ENCODE data around the gene PNRC1. TPM values are rescaled to one million over a fixed set of nuclear protein-coding genes. Genes with fewer than 3 reads are reported as not detected.

The PNRC1 gene
- total and polyA plus RNA-seq, 2 donors (not counting 1 experiment from before 2014, with no cell fraction given) = 158 to 486 TPM

- H3K4me1 Mint-ChIP-seq = peaks cover 6% of the 10 kb centered on the region
- no peak for ATAC-seq (ENCODE audit: low read depth)
- H3K9me3 ChIP-seq (ENCODE audit: control extremely low read depth in 1 of 3, control insufficient read depth in 2 of 3, insufficient read depth in 1 of 3, low read length in 2 of 3) = peaks cover 1 to 10% (median 4%) of the 10 kb centered on the region in 3 donors
- ChIA-PET POLR2A (interaction anchor here (0.7 kb wide), 1 partner anchor 24 kb away, joined by 14 read pairs; no protein-coding TSS in a partner anchor), CTCF (no interaction called here)
- no CpG with 5 or more reads among the region's 3 CpGs for WGBS (ENCODE audit: insufficient coverage)
- no peak for TF ChIP-seq EZH2 (IDR thresholded peaks at IDR 0.05; ENCODE audit: borderline replicate concordance, insufficient read depth, low read depth, low read length, poor library complexity, severe bottlenecking)
- TF ChIP-seq, protein P1, sequence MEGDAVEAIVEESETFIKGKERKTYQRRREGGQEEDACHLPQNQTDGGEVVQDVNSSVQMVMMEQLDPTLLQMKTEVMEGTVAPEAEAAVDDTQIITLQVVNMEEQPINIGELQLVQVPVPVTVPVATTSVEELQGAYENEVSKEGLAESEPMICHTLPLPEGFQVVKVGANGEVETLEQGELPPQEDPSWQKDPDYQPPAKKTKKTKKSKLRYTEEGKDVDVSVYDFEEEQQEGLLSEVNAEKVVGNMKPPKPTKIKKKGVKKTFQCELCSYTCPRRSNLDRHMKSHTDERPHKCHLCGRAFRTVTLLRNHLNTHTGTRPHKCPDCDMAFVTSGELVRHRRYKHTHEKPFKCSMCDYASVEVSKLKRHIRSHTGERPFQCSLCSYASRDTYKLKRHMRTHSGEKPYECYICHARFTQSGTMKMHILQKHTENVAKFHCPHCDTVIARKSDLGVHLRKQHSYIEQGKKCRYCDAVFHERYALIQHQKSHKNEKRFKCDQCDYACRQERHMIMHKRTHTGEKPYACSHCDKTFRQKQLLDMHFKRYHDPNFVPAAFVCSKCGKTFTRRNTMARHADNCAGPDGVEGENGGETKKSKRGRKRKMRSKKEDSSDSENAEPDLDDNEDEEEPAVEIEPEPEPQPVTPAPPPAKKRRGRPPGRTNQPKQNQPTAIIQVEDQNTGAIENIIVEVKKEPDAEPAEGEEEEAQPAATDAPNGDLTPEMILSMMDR (IDR thresholded peaks at IDR 0.05) = no peak
- H3K4me2 ChIP-seq (replicated peaks; ENCODE audit: low read depth, low read length, poor library complexity, severe bottlenecking) = no peak overlapping the region
- DNase-seq = no peak
- H3K4me1 ChIP-seq (ENCODE audit: control insufficient read depth in 2 of 2, insufficient read depth in 2 of 2, low read length in 2 of 2) = peaks cover 7 to 8% of the 10 kb centered on the region in 2 donors
- no peak overlapping the region for H2AFZ ChIP-seq (ENCODE audit: insufficient read depth, low read depth, low read length, poor library complexity, severe bottlenecking)
- H3K27ac Mint-ChIP-seq = no peak overlapping the region
- no peaks in the 10 kb centered on the region for H3K27me3 Mint-ChIP-seq
- no peak overlapping the region for H3K4me3 ChIP-seq (ENCODE audit: control extremely low read depth in 1 of 5, extremely low read depth in 1 of 5, insufficient read depth in 1 of 5, low read depth in 2 of 5, low read length in 4 of 5)
- H3K9ac ChIP-seq (ENCODE audit: low read length) = no peak overlapping the region
- no peaks in the 10 kb centered on the region for H4K20me1 ChIP-seq (ENCODE audit: control insufficient read depth, insufficient read depth, low read length, poor library complexity, severe bottlenecking)
- H3K79me2 ChIP-seq (ENCODE audit: control insufficient read depth, insufficient read depth, low read length) = no peaks in the 10 kb centered on the region
- intact Hi-C loops (cut with micrococcal nuclease) = no loop called here
- no peak overlapping the region for H3K27ac ChIP-seq (ENCODE audit: low read length in 2 of 2)
- peaks cover 7% of the 10 kb centered on the region for H3K9me3 Mint-ChIP-seq (ENCODE audit: insufficient read depth)
- no peaks in the 10 kb centered on the region for H3K27me3 ChIP-seq (replicated peaks in 1 of 4; ENCODE audit: control extremely low read depth in 1 of 4, control insufficient read depth in 3 of 4, insufficient read depth in 4 of 4, low read length in 3 of 4)
- no peak overlapping the region for H3K4me3 Mint-ChIP-seq
- no peaks in the 10 kb centered on the region for H3K36me3 ChIP-seq (replicated peaks in 1 of 2; ENCODE audit: control extremely low read depth in 1 of 2, control insufficient read depth in 1 of 2, extremely low read depth in 1 of 2, insufficient read depth in 2 of 2, low read length in 1 of 2)
Observed at GRCh38 chr6:89042664-89043063, 37.9 kb upstream of the PNRC1 start.

- Histone ChIP-seq H3K4me1 (ENCODE audit: control insufficient read depth in 2 of 2, insufficient read depth in 2 of 2, low read length in 2 of 2) (peaks cover 7 to 8% of the 10 kb centered on the region in 2 donors), H3K27ac (ENCODE audit: low read length in 2 of 2) (no peak overlapping the region), H3K9ac (ENCODE audit: low read length) (no peak overlapping the region), H3K9me3 (ENCODE audit: control extremely low read depth in 1 of 3, control insufficient read depth in 2 of 3, insufficient read depth in 1 of 3, low read length in 2 of 3) (no peaks in the 10 kb centered on the region), H3K79me2 (ENCODE audit: control insufficient read depth, insufficient read depth, low read length) (no peaks in the 10 kb centered on the region), H3K36me3 (replicated peaks in 1 of 2; ENCODE audit: control extremely low read depth in 1 of 2, control insufficient read depth in 1 of 2, extremely low read depth in 1 of 2, insufficient read depth in 2 of 2, low read length in 1 of 2) (no peaks in the 10 kb centered on the region), H3K4me3 (ENCODE audit: control extremely low read depth in 1 of 5, extremely low read depth in 1 of 5, insufficient read depth in 1 of 5, low read depth in 2 of 5, low read length in 4 of 5) (no peak overlapping the region), H2AFZ (ENCODE audit: insufficient read depth, low read depth, low read length, poor library complexity, severe bottlenecking) (peak overlapping the region; percentile 30), H3K27me3 (replicated peaks in 1 of 4; ENCODE audit: control extremely low read depth in 1 of 4, control insufficient read depth in 3 of 4, insufficient read depth in 4 of 4, low read length in 3 of 4) (no peaks in the 10 kb centered on the region), H4K20me1 (ENCODE audit: control insufficient read depth, insufficient read depth, low read length, poor library complexity, severe bottlenecking) (no peaks in the 10 kb centered on the region), H3K4me2 (replicated peaks; ENCODE audit: low read depth, low read length, poor library complexity, severe bottlenecking) (peak overlapping the region; percentile 8)
- no peak overlapping the region for H3K27ac Mint-ChIP-seq
- ATAC-seq (ENCODE audit: low read depth) (no peak), DNase-seq (no peak)
- no peaks in the 10 kb centered on the region for H3K9me3 Mint-ChIP-seq (ENCODE audit: insufficient read depth)
- peaks cover 6% of the 10 kb centered on the region for H3K4me1 Mint-ChIP-seq
- H3K27me3 Mint-ChIP-seq = peaks cover 3% of the 10 kb centered on the region
- 60% methylated on average over 1 of the region's 8 CpGs for WGBS (ENCODE audit: insufficient coverage)
- no peak overlapping the region for H3K4me3 Mint-ChIP-seq
- POLR2A ChIA-PET = interaction anchor here (0.5 kb wide), 1 partner anchor 1606 kb away, joined by 5 read pairs; no protein-coding TSS in a partner anchor
- TF ChIP-seq, protein P1 (IDR thresholded peaks at IDR 0.05) = no peak
- TF ChIP-seq EZH2 (IDR thresholded peaks at IDR 0.05; ENCODE audit: borderline replicate concordance, insufficient read depth, low read depth, low read length, poor library complexity, severe bottlenecking) = no peak
- CTCF ChIA-PET = interaction anchor here (0.6 to 1.2 kb wide), 4 partner anchors 11 to 78 kb away, joined by 3 to 4 read pairs (median 4); no protein-coding TSS in a partner anchor
- intact Hi-C loops (cut with micrococcal nuclease) = no loop called here
Observed at GRCh38 chr6:89044328-89045010, 36.1 kb upstream of the PNRC1 start.
